Measurements from ENCODE around the gene KLHDC7B.

KLHDC7B gene

GRCh38 chr22:50503475-50504145 lies 42.1 kb upstream of the KLHDC7B start:
- no peak overlapping the region for H3K4me3 ChIP-seq
- no peak overlapping the region for H3K27ac ChIP-seq
- TF ChIP-seq CTCF (IDR thresholded peaks at IDR 0.05) = no peak
- no peak for DNase-seq (ENCODE audit: low spot score)

GRCh38 chr22:50504369-50505211 lies 41.1 kb upstream of the KLHDC7B start:
- H3K27ac ChIP-seq = no peak overlapping the region
- DNase-seq (ENCODE audit: low spot score) = no peak
- no peak for TF ChIP-seq CTCF (IDR thresholded peaks at IDR 0.05)
- H3K4me3 ChIP-seq = no peak overlapping the region

GRCh38 chr22:50505276-50505775 lies 40.4 kb upstream of the KLHDC7B start:
- no peak overlapping the region for H3K4me3 ChIP-seq
- TF ChIP-seq CTCF (IDR thresholded peaks at IDR 0.05) = no peak
- DNase-seq (ENCODE audit: low spot score) = no peak
- H3K27ac ChIP-seq = no peak overlapping the region

- peak; percentile 70 for DNase-seq (ENCODE audit: low spot score)
- no peak for TF ChIP-seq CTCF (IDR thresholded peaks at IDR 0.05)
- no peak overlapping the region for H3K27ac ChIP-seq
- H3K4me3 ChIP-seq = peak overlapping the region; percentile 98
Measured at GRCh38 chr22:50505776-50506610, 39.7 kb upstream of the KLHDC7B start.

GRCh38 chr22:50506611-50507420 lies 38.9 kb upstream of the KLHDC7B start:
- Histone ChIP-seq H3K4me3 (peak overlapping the region; percentile 98), H3K27ac (peak overlapping the region; percentile 73 to 94)
- no peak for TF ChIP-seq CTCF (IDR thresholded peaks at IDR 0.05)
- DNase-seq (ENCODE audit: low spot score) = peak; percentile 79

- H3K4me3 ChIP-seq = peak within 1 kb of the TSS; percentile 98
- DNase-seq (ENCODE audit: low spot score) = peak; percentile 98
Measured at GRCh38 chr22:50507421-50507990, 38.2 kb upstream of the KLHDC7B start, which contains the start of gene LMF2. LMF2 (minus strand) TSS chr22:50507702; CDS start chr22:50507675, 27 bp downstream.

More at GRCh38 chr22:50507421-50507990, 38.2 kb upstream of the KLHDC7B start, which contains the start of gene LMF2:
- H3K27ac ChIP-seq = peak within 1 kb of the TSS; percentile 85 to 94
- TF ChIP-seq CTCF (IDR thresholded peaks at IDR 0.05) = no peak

All from coronary artery (tissue), 2 donors.